ENCODE data around the gene SERPINB12. TPM values are rescaled to one million over a fixed set of nuclear protein-coding genes. Genes with fewer than 3 reads are reported as not detected.

Gene SERPINB12
- total and polyA plus RNA-seq, 2 of the 4 experiments (the other 2 are of a cell fraction) = not detected

DNA sequence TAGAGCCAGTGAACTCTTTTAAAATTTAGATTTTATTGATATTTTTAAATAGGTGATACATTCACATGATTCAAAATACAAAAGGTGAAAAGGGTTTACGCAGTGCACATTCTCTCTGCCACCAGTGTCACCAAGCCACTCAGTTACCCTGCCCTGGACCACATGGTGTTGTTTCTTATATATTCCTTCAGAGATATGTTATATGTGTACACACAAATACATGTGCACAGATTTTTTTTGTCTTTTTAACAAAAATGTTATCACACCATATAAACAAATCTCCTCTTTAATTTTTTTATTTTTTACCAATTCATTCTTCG, 75.7 kb downstream of the SERPINB12 start:
- H2AK5ac ChIP-seq (ENCODE audit: low read depth, low read length) = no peak overlapping the region
- H3K9me3 ChIP-seq (ENCODE audit: control insufficient read depth, insufficient read depth, low read length) = no peaks in the 10 kb centered on the region
- no peak overlapping the region for H2AK9ac ChIP-seq (replicated peaks; ENCODE audit: low read depth, low read length, poor library complexity)
- no peak overlapping the region for H3K18ac ChIP-seq (ENCODE audit: low read depth, low read length)
- H3K9me1 ChIP-seq (ENCODE audit: insufficient read depth, low read length) = no peaks in the 10 kb centered on the region
- H3K36me3 ChIP-seq (ENCODE audit: control insufficient read depth, insufficient read depth, low read length) = no peaks in the 10 kb centered on the region
- ChIA-PET CTCF (no interaction called here), POLR2A (ENCODE audit: unreplicated experiment) (no interaction called here)
- intact Hi-C loops (cut with micrococcal nuclease) (no loop called here), in situ Hi-C loops (cut with MboI; ENCODE audit: low sequenced_read_pairs) (no loop called here), dilution Hi-C loops (cut with HindIII; ENCODE audit: low sequenced_read_pairs, unreplicated experiment) (no loop called here)
- H3K4me2 ChIP-seq (ENCODE audit: low read depth, low read length) = no peak overlapping the region
- BruUV-seq (replicated peaks) = no TSS peak
- H2BK20ac ChIP-seq (ENCODE audit: low read depth, low read length) = no peak overlapping the region
- no peak overlapping the region for H2BK15ac ChIP-seq (ENCODE audit: low read depth, low read length)
- H3K27ac ChIP-seq (ENCODE audit: insufficient read depth, low read length) = no peak overlapping the region
- no peaks in the 10 kb centered on the region for H3K79me1 ChIP-seq (ENCODE audit: low read depth in 1 of 2, low read length in 2 of 2)
- 100% methylated on average over 1 of the region's 2 CpGs; no CpG with 5 or more reads in 1 of the 2 experiments for WGBS, 2 experiments (ENCODE audit: extremely low coverage in 2 of 2, insufficient read length in 1 of 2)
- no peak for TF ChIP-seq MXI1 (IDR thresholded peaks at IDR 0.05; ENCODE audit: borderline replicate concordance, low read depth, low read length)
- H3K14ac ChIP-seq (replicated peaks; ENCODE audit: low read depth, low read length) = no peak overlapping the region
- no peak for ATAC-seq (ENCODE audit: low read depth)
- no peak overlapping the region for H3K9ac ChIP-seq (ENCODE audit: low read depth, low read length)
- H2BK5ac ChIP-seq (ENCODE audit: low read depth, low read length, poor library complexity, severe bottlenecking) = no peak overlapping the region
- DNase-seq = no peak
- H2AFZ ChIP-seq (replicated peaks; ENCODE audit: low read length, poor library complexity) = no peak overlapping the region
- no peak overlapping the region for H4K5ac ChIP-seq (ENCODE audit: low read depth, low read length)
- no peaks in the 10 kb centered on the region for H3K4me1 ChIP-seq (ENCODE audit: control insufficient read depth, insufficient read depth, low read length)
- H3K27me3 ChIP-seq (ENCODE audit: control insufficient read depth, insufficient read depth, low read length) = no peaks in the 10 kb centered on the region; the same call in 1 of the 2 replicates
- no peak overlapping the region for H4K91ac ChIP-seq (ENCODE audit: insufficient read depth, low read depth, low read length)
- H3K23ac ChIP-seq (ENCODE audit: low read depth, low read length) = no peak overlapping the region
- no peaks in the 10 kb centered on the region for H4K20me1 ChIP-seq (ENCODE audit: insufficient read depth, low read length)
- H2BK120ac ChIP-seq (ENCODE audit: low read depth, low read length) = no peak overlapping the region
- H3K56ac ChIP-seq (ENCODE audit: extremely low read depth, insufficient read depth, low read length) = no peak overlapping the region
- no peak overlapping the region for H3K4ac ChIP-seq (ENCODE audit: low read depth, low read length)
- H4K8ac ChIP-seq (ENCODE audit: low read depth in 2 of 2, low read length in 2 of 2) = no peak overlapping the region
- H3K4me3 ChIP-seq (ENCODE audit: insufficient read depth, low read depth, low read length) = no peak overlapping the region

Other genes with a start within 250 kb of the SERPINB12 start
- gene BCL2, start 222.6 kb upstream of the SERPINB12 start, total RNA-seq (2012; rRNA removed) = 0.54 and 0.56 TPM in 2 replicates
- 0.24 and 0.33 TPM in 2 replicates for gene BCL2, start 222.6 kb upstream of the SERPINB12 start, polyA plus RNA-seq (2012; rRNA removed)
- gene KDSR, start 175.2 kb upstream of the SERPINB12 start, total RNA-seq (2012; rRNA removed) = 21.5 and 23.3 TPM in 2 replicates
- 19.3 and 21.9 TPM in 2 replicates for gene KDSR, start 175.2 kb upstream of the SERPINB12 start, polyA plus RNA-seq (2012; rRNA removed)
- 31.5 and 41.1 TPM in 2 replicates for gene VPS4B, start 119.9 kb upstream of the SERPINB12 start, total RNA-seq (2012; rRNA removed)
- gene VPS4B, start 119.9 kb upstream of the SERPINB12 start, polyA plus RNA-seq (2012; rRNA removed) = 14.3 and 16.2 TPM in 2 replicates
- not detected in 2 replicates for gene SERPINB5, start 65.4 kb upstream of the SERPINB12 start, total RNA-seq (2012; rRNA removed)
- not detected in 2 replicates for gene SERPINB5, start 65.4 kb upstream of the SERPINB12 start, polyA plus RNA-seq (2012; rRNA removed)
- gene SERPINB13, start 45.0 kb downstream of the SERPINB12 start, total RNA-seq (2012; rRNA removed) = not detected in 2 replicates
- gene SERPINB13, start 45.0 kb downstream of the SERPINB12 start, polyA plus RNA-seq (2012; rRNA removed) = not detected in 2 replicates
- gene SERPINB4, start 101.9 kb downstream of the SERPINB12 start, total RNA-seq (2012; rRNA removed) = not detected in 2 replicates
- gene SERPINB4, start 101.9 kb downstream of the SERPINB12 start, polyA plus RNA-seq (2012; rRNA removed) = not detected in 2 replicates
- gene SERPINB3, start 119.5 kb downstream of the SERPINB12 start, total RNA-seq (2012; rRNA removed) = not detected in 2 replicates
- gene SERPINB3, start 119.5 kb downstream of the SERPINB12 start, polyA plus RNA-seq (2012; rRNA removed) = not detected in 2 replicates
- gene SERPINB11, start 160.6 kb downstream of the SERPINB12 start, total RNA-seq (2012; rRNA removed) = 0.18 TPM in 1 of 2 replicates, not detected in the other
- 0.12 TPM in 1 of 2 replicates, not detected in the other for gene SERPINB11, start 160.6 kb downstream of the SERPINB12 start, polyA plus RNA-seq (2012; rRNA removed)
- 100 and 120 TPM in 2 replicates for gene SERPINB7, start 233.0 kb downstream of the SERPINB12 start, total RNA-seq (2012; rRNA removed)
- 76.5 and 79.9 TPM in 2 replicates for gene SERPINB7, start 233.0 kb downstream of the SERPINB12 start, polyA plus RNA-seq (2012; rRNA removed)

Measured in IMR-90 (cell line).